Coronary artery (tissue), 2 donors: Measurements from ENCODE around the gene AMMECR1.

Source experiments
- DNase-seq: peaks from one replicate; pipeline ENCODE4 v3.0.0-alpha.2; 2017; ENCODE audit warnings: low spot score
- H3K27ac ChIP-seq, 2 donors: fragments of 200-600 bp; sonication (generic); one replicate each; pipeline ENCODE4 v1.5.1; 2016 to 2019
- H3K4me3 ChIP-seq: fragments of 200-600 bp; sonication (generic); 2 replicates; pipeline ENCODE4 v1.5.1; 2016; ENCODE audit warnings: mild to moderate bottlenecking, moderate library complexity
- CTCF ChIP-seq: fragments of 200-600 bp; sonication (generic); IDR thresholded peaks from one replicate; pipeline ENCODE4 v1.5.1; 2019; ENCODE audit warnings: antibody characterized with exemption

Gene AMMECR1

GRCh38 chrX:110214684-110215083, 103.2 kb downstream of the AMMECR1 start:
- no peak for DNase-seq
- no peak for TF ChIP-seq CTCF
- no peak overlapping the region for H3K4me3 ChIP-seq
- no peak overlapping the region for H3K27ac ChIP-seq

- no peak overlapping the region for H3K4me3 ChIP-seq
- no peak for TF ChIP-seq CTCF
- H3K27ac ChIP-seq = no peak overlapping the region
- DNase-seq = no peak
Measured at GRCh38 chrX:110213183-110213582, 104.7 kb downstream of the AMMECR1 start.

GRCh38 chrX:110212299-110212698, 105.6 kb downstream of the AMMECR1 start:
- H3K4me3 ChIP-seq = no peak overlapping the region
- DNase-seq = no peak
- no peak for TF ChIP-seq CTCF
- H3K27ac ChIP-seq = no peak overlapping the region

- Histone ChIP-seq H3K4me3 (no peak overlapping the region), H3K27ac (no peak overlapping the region)
- no peak for DNase-seq
- no peak for TF ChIP-seq CTCF
Measured at GRCh38 chrX:110211340-110211739, 106.5 kb downstream of the AMMECR1 start.

- H3K27ac ChIP-seq = no peak overlapping the region
- TF ChIP-seq CTCF = no peak
Measured at GRCh38 chrX:110210417-110211139, 107.3 kb downstream of the AMMECR1 start.

GRCh38 chrX:110208092-110208491, 109.8 kb downstream of the AMMECR1 start:
- no peak for DNase-seq
- Histone ChIP-seq H3K4me3 (no peak overlapping the region), H3K27ac (no peak overlapping the region)
- no peak for TF ChIP-seq CTCF

More at GRCh38 chrX:110210417-110211139, 107.3 kb downstream of the AMMECR1 start:
- H3K4me3 ChIP-seq = no peak overlapping the region
- DNase-seq = no peak

- no peak overlapping the region for H3K27ac ChIP-seq
- no peak for DNase-seq
- no peak overlapping the region for H3K4me3 ChIP-seq
- no peak for TF ChIP-seq CTCF
Measured at GRCh38 chrX:110204986-110205385, 112.9 kb downstream of the AMMECR1 start.
